HepG2 (cell line): ENCODE measurements around the gene SPTBN5. TPM values are rescaled to one million over a fixed set of nuclear protein-coding genes. Genes with fewer than 3 reads are reported as not detected.

Experiments
- ATAC-seq: fragments of 200-7000 bp; cut with Tn5 transposase; 3 replicates; pipeline ENCODE4 v1.9.1; 2020; ENCODE audit warnings: mild to moderate bottlenecking, moderate library complexity
- BruUV-seq: library from RNA; stranded (reverse); fragments of 400-500 nt; replicated peaks from 2 replicates; lab custom pipeline; 2021; lab: Mats Ljungman, UMichigan
- CTCF ChIA-PET: fragments of 300-600 bp; formaldehyde crosslinking; extraction: SDS; loops from one replicate; lab custom pipeline; 2021; ENCODE audit warnings: low total read pairs, inconsistent platforms, low intra/inter-chr PET ratio; lab: Yijun Ruan, JAX
- POLR2A ChIA-PET: fragments of 350-600 bp; sonication (Branson Sonifier 250); formaldehyde crosslinking; loops from one replicate; lab custom pipeline; 2020; ENCODE audit warnings: antibody characterized with exemption, inconsistent platforms; lab: Yijun Ruan, JAX
- DNase-seq: peaks from one replicate; pipeline ENCODE4 v3.0.0-alpha.2; 2015; ENCODE audit warnings: low spot score
- FAIRE-seq: peaks from 3 replicates; lab custom pipeline; 2011; peaks lifted over from hg19 to GRCh38; lab: Jason Lieb, UNC
- H2AFZ ChIP-seq: one replicate; pipeline ENCODE4 v1.6.1; 2011; ENCODE audit warnings: low read length, inconsistent platforms
- H3K27ac ChIP-seq: fragments of 300-600 bp; 3 replicates; pipeline ENCODE4 v1.8.0; 2011; ENCODE audit warnings: mixed run types, mild to moderate bottlenecking, mixed read lengths, low read length, inconsistent platforms; ENCODE audit not compliant: insufficient read depth; ENCODE audit errors: extremely low read length
- H3K27me3 ChIP-seq, 2 experiments: fragments of 200-600 bp in 1 of 2; 2 replicates in 1 of 2; 3 replicates in 1 of 2; pipeline versions ENCODE4 v1.6.0 to v1.8.0; 2011; ENCODE audit warnings: low read length in 2 of 2, mild to moderate bottlenecking in 2 of 2, moderate library complexity in 2 of 2, inconsistent platforms in 1 of 2; ENCODE audit not compliant: insufficient read depth in 2 of 2, control insufficient read depth in 1 of 2
- H3K36me3 ChIP-seq, 2 experiments: fragments of 200-600 bp in 1 of 2; replicated peaks in 1 of 2; 2 replicates in 1 of 2; 3 replicates in 1 of 2; pipeline versions ENCODE4 v1.5.1 to v1.8.0; 2011; ENCODE audit warnings: low read length in 2 of 2, inconsistent platforms in 1 of 2; ENCODE audit not compliant: insufficient read depth in 2 of 2, control insufficient read depth in 1 of 2
- H3K4me1 ChIP-seq: 2 replicates; pipeline ENCODE4 v1.5.1; 2012; ENCODE audit warnings: low read length, inconsistent platforms; ENCODE audit not compliant: insufficient read depth
- H3K4me2 ChIP-seq: 2 replicates; pipeline ENCODE4 v1.6.0; 2011; ENCODE audit warnings: low read depth, low read length, inconsistent platforms
- H3K4me3 ChIP-seq, 3 experiments: fragments of 200-600 bp in 1 of 3; sonication (generic), shearing (Covaris generic) in 1 of 3; replicated peaks in 1 of 3; 2 replicates each; pipeline ENCODE4 v1.5.1; 2011 to 2016; ENCODE audit warnings: low read length in 3 of 3, inconsistent platforms in 2 of 3, low read depth in 2 of 3, mild to moderate bottlenecking in 2 of 3, control low read depth in 1 of 3, mixed read lengths in 1 of 3; ENCODE audit not compliant: insufficient read depth in 1 of 3
- H3K79me2 ChIP-seq: one replicate; pipeline ENCODE4 v1.6.1; 2011; ENCODE audit warnings: low read length, inconsistent platforms; ENCODE audit not compliant: insufficient read depth
- H3K9ac ChIP-seq: 2 replicates; pipeline ENCODE4 v1.6.0; 2011; ENCODE audit warnings: mild to moderate bottlenecking, low read depth, low read length, inconsistent platforms; ENCODE audit not compliant: insufficient read depth
- H3K9me3 ChIP-seq: 2 replicates; pipeline ENCODE4 v1.5.1; 2012; ENCODE audit warnings: mild to moderate bottlenecking, low read length
- H4K20me1 ChIP-seq: 2 replicates; pipeline ENCODE4 v1.6.0; 2011; ENCODE audit warnings: inconsistent platforms, mild to moderate bottlenecking, low read length, moderate library complexity; ENCODE audit not compliant: insufficient read depth
- FIP1L1 ChIP-seq: fragments of 200-400 bp; formaldehyde crosslinking; IDR thresholded peaks from 2 replicates; pipeline ENCODE4 v1.6.1; 2018; ENCODE audit warnings: low read depth, mild to moderate bottlenecking, low read length, moderate library complexity, borderline replicate concordance; ENCODE audit not compliant: insufficient read depth
- FOXM1 ChIP-seq: sonication (generic); formaldehyde crosslinking; IDR thresholded peaks from 2 replicates; pipeline ENCODE4 v1.5.0; 2020; ENCODE audit warnings: missing genetic modification reagents
- NR2F1 ChIP-seq, 2 experiments: fragments of 450-650 bp in 1 of 2; formaldehyde crosslinking in 1 of 2; IDR thresholded peaks; 2 replicates each; pipeline versions ENCODE4 v1.5.0 to v1.6.1; 2016 to 2020; ENCODE audit warnings: mild to moderate bottlenecking in 1 of 2, missing compliant biosample characterization in 1 of 2, missing genetic modification reagents in 1 of 2, moderate library complexity in 1 of 2
- PCBP2 ChIP-seq: fragments of 200-400 bp; formaldehyde crosslinking; optimal IDR thresholded peaks from 2 replicates; pipeline ENCODE3; 2018; ENCODE audit warnings: low read length, low read depth; ENCODE audit not compliant: poor library complexity, severe bottlenecking
- PHF20 ChIP-seq: sonication (generic); formaldehyde crosslinking; IDR thresholded peaks from 2 replicates; pipeline ENCODE4 v1.5.0; 2020; ENCODE audit warnings: mild to moderate bottlenecking, missing genetic modification reagents
- SMAD9 ChIP-seq: sonication (generic); formaldehyde crosslinking; IDR thresholded peaks from 2 replicates; pipeline ENCODE4 v1.5.1; 2020; ENCODE audit warnings: mild to moderate bottlenecking, missing genetic modification reagents
- SMARCE1 ChIP-seq: fragments of 450-650 bp; IDR thresholded peaks from 2 replicates; pipeline ENCODE4 v1.6.1; 2017; ENCODE audit warnings: borderline replicate concordance
- SP140L ChIP-seq: sonication (generic); formaldehyde crosslinking; IDR thresholded peaks from 2 replicates; pipeline ENCODE4 v1.4.0; 2020; ENCODE audit warnings: missing genetic modification reagents, borderline replicate concordance
- ZBTB42 ChIP-seq: sonication (generic); formaldehyde crosslinking; IDR thresholded peaks from 2 replicates; pipeline ENCODE4 v1.5.0; 2020; ENCODE audit warnings: mild to moderate bottlenecking, missing genetic modification reagents
- ZNF263 ChIP-seq: sonication (generic); formaldehyde crosslinking; IDR thresholded peaks from 2 replicates; pipeline ENCODE4 v1.4.0; 2020; ENCODE audit warnings: missing genetic modification reagents
- ZNF282 ChIP-seq: fragments of 450-650 bp; IDR thresholded peaks from 2 replicates; pipeline ENCODE4 v1.6.1; 2018; ENCODE audit not compliant: partially characterized antibody
- ZNF30 ChIP-seq: sonication (generic); formaldehyde crosslinking; IDR thresholded peaks from 2 replicates; pipeline ENCODE4 v1.5.0; 2020; ENCODE audit warnings: mild to moderate bottlenecking, missing genetic modification reagents
- ZNF350 ChIP-seq: sonication (generic); formaldehyde crosslinking; IDR thresholded peaks from 2 replicates; pipeline ENCODE4 v1.4.0; 2020; ENCODE audit warnings: mild to moderate bottlenecking, low read depth, missing genetic modification reagents, borderline replicate concordance
- ZNF451 ChIP-seq: sonication (generic); formaldehyde crosslinking; IDR thresholded peaks from 2 replicates; pipeline ENCODE4 v1.5.0; 2020; ENCODE audit warnings: mild to moderate bottlenecking, missing genetic modification reagents
- ZNF549 ChIP-seq: sonication (generic); formaldehyde crosslinking; IDR thresholded peaks from 2 replicates; pipeline ENCODE4 v1.5.0; 2020; ENCODE audit warnings: missing genetic modification reagents
- ZNF569 ChIP-seq: sonication (generic); formaldehyde crosslinking; IDR thresholded peaks from 2 replicates; pipeline ENCODE4 v1.5.0; 2020; ENCODE audit warnings: mild to moderate bottlenecking, missing genetic modification reagents, moderate library complexity, borderline replicate concordance
- WGBS: methylation state at CpG from one replicate; pipeline ENCODE4 v1.1.6; 2017; ENCODE audit warnings: low lambda C conversion rate; 5-methylcytosine and 5-hydroxymethylcytosine counted together
- in situ Hi-C: cut with HindIII; loops from 2 replicates; pipeline ENCODE4 v1.10.0; 2017; ENCODE audit warnings: low pct_unique_long_range_greater_than_20kb; ENCODE audit not compliant: extremely low pct_ligation_motif_present
- intact Hi-C: fragments of 100-400 bp; cut with micrococcal nuclease; formaldehyde crosslinking; loops from one replicate; pipeline ENCODE4 v1.10.0; 2022; ENCODE audit not compliant: unreplicated experiment
- polyA plus RNA-seq, 8 experiments: library from polyadenylated mRNA; depleted of rRNA in 3 of 8; stranded (reverse) in 7 of 8; unstranded in 1 of 8; fragments of >200 nt; fragmentation: Illumina TruSeq in 4 of 8; extraction: Trizol in 4 of 8; gene quantifications; 2 replicates each; pipeline versions ENCODE4 v1.2.1 to v1.2.3, GENCODE V29; 2011 to 2016; ENCODE audit warnings: low read depth in 4 of 8, missing spikeins in 1 of 8, mixed read lengths in 1 of 8; ENCODE audit not compliant: insufficient read depth in 1 of 8
- total RNA-seq, 5 experiments: library from RNA; depleted of rRNA; stranded (reverse); fragments of >200 nt; fragmentation: Illumina TruSeq; extraction: Trizol; gene quantifications; 2 replicates each; pipeline ENCODE4 v1.2.3, GENCODE V29; 2016; ENCODE audit warnings: low read depth in 1 of 5
- TF ChIP-seq, protein P1 (sequence below): IDR thresholded peaks from 2 replicates; pipeline ENCODE4 v1.6.1; 2016; ENCODE audit warnings: missing genetic modification reagents, missing compliant biosample characterization
- TF ChIP-seq, protein P2 (sequence below): sonication (generic); formaldehyde crosslinking; IDR thresholded peaks from 2 replicates; pipeline ENCODE4 v1.5.0; 2020; ENCODE audit warnings: missing genetic modification reagents, mild to moderate bottlenecking, borderline replicate concordance
- TF ChIP-seq, protein P3 (sequence below): sonication (generic); formaldehyde crosslinking; IDR thresholded peaks from 2 replicates; pipeline ENCODE4 v1.5.0; 2020; ENCODE audit warnings: mild to moderate bottlenecking, missing genetic modification reagents

The SPTBN5 gene
- total and polyA plus RNA-seq, 2 of the 13 experiments (the other 11 are each of a cell fraction or from before 2014, with no cell fraction given): 0.01 to 0.07 TPM

DNA sequence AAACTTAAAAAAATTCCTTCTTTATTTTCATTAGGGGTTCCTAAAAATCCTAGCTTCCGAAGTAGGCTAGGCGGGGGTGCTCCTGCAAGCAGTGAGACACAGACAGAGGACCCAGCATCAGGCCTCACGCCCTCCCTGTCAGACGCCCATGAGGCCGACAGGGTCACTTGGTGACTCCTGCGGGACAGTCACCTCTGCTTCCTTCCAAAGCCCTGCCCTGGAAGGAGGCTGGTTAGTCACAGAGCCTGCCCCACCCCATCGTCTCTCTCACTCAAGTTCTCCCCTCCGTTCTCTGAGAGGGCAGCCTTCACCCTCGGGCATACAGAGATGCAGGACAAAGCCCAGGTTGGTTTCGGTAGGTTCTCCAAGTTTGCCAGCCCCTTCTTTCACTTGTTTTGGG is 39.9 kb upstream of the SPTBN5 start:
- no peak overlapping the region for H3K9ac ChIP-seq
- H3K4me2 ChIP-seq: no peak overlapping the region
- FAIRE-seq (no peak), DNase-seq (no peak), ATAC-seq (no peak)
- TF ChIP-seq NR2F1 (CRISPR knock-in tag; IDR thresholded peaks at IDR 0.05): no peak
- TF ChIP-seq FOXM1 (CRISPR knock-in tag): no peak
- TF ChIP-seq, protein P1, sequence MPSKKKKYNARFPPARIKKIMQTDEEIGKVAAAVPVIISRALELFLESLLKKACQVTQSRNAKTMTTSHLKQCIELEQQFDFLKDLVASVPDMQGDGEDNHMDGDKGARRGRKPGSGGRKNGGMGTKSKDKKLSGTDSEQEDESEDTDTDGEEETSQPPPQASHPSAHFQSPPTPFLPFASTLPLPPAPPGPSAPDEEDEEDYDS (CRISPR knock-in tag): no peak
- TF ChIP-seq ZNF549 (CRISPR knock-in tag): no peak
- TF ChIP-seq ZNF282: no peak
- TF ChIP-seq ZNF451 (CRISPR knock-in tag): no peak
- no peak for TF ChIP-seq SP140L (CRISPR knock-in tag)
- no peak for TF ChIP-seq SMAD9 (CRISPR knock-in tag)
- TF ChIP-seq ZNF569: no peak
- TF ChIP-seq ZBTB42: no peak
- TF ChIP-seq SMARCE1: no peak
- TF ChIP-seq, protein P2, sequence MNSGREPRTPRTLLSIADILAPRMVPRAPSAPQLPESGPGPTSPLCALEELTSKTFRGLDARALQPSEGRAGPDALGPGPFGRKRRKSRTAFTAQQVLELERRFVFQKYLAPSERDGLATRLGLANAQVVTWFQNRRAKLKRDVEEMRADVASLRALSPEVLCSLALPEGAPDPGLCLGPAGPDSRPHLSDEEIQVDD: no peak
- no peak for TF ChIP-seq ZNF350 (CRISPR knock-in tag)
- TF ChIP-seq ZNF263 (CRISPR knock-in tag): no peak
- TF ChIP-seq, protein P3, sequence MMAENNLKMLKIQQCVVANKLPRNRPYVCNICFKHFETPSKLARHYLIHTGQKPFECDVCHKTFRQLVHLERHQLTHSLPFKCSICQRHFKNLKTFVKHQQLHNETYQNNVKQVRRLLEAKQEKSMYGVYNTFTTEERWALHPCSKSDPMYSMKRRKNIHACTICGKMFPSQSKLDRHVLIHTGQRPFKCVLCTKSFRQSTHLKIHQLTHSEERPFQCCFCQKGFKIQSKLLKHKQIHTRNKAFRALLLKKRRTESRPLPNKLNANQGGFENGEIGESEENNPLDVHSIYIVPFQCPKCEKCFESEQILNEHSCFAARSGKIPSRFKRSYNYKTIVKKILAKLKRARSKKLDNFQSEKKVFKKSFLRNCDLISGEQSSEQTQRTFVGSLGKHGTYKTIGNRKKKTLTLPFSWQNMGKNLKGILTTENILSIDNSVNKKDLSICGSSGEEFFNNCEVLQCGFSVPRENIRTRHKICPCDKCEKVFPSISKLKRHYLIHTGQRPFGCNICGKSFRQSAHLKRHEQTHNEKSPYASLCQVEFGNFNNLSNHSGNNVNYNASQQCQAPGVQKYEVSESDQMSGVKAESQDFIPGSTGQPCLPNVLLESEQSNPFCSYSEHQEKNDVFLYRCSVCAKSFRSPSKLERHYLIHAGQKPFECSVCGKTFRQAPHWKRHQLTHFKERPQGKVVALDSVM (CRISPR knock-in tag): no peak
- TF ChIP-seq PCBP2: no peak
- no peak for TF ChIP-seq PHF20 (CRISPR knock-in tag)
- no peak for TF ChIP-seq FIP1L1
- no peak for TF ChIP-seq ZNF30 (CRISPR knock-in tag)
- H3K79me2 ChIP-seq: no peaks in the 10 kb centered on the region
- H3K4me3 ChIP-seq: no peak overlapping the region
- intact Hi-C loops (no loop called here), in situ Hi-C loops (no loop called here)
- H3K9me3 ChIP-seq: no peaks in the 10 kb centered on the region
- no peaks in the 10 kb centered on the region; a peak in 1 of 5 replicates for H3K36me3 ChIP-seq
- ChIA-PET POLR2A (no interaction called here), CTCF (no interaction called here)
- H3K27me3 ChIP-seq: no peaks in the 10 kb centered on the region
- WGBS: 78% methylated on average over 7 of the region's 10 CpGs
- no peak overlapping the region for H3K27ac ChIP-seq
- peaks cover under 1% of the 10 kb centered on the region; the same call in 1 of the 2 replicates for H4K20me1 ChIP-seq
- no peak overlapping the region for H2AFZ ChIP-seq
- peaks cover 16% of the 10 kb centered on the region for H3K4me1 ChIP-seq
- BruUV-seq: no TSS peak
